NCI-H1048 (cell line): ENCODE data around the gene TMEM135.
"Not testable (repeated sequence)": the region's sequence is repeated elsewhere in the genome, so short reads cannot be mapped to it uniquely, and the experiment has no call there.

Experiments used
- DNase-seq: peaks from one replicate; lab custom pipeline; 2025; lab: John Stamatoyannopoulos, UW

TMEM135 gene

DNA sequence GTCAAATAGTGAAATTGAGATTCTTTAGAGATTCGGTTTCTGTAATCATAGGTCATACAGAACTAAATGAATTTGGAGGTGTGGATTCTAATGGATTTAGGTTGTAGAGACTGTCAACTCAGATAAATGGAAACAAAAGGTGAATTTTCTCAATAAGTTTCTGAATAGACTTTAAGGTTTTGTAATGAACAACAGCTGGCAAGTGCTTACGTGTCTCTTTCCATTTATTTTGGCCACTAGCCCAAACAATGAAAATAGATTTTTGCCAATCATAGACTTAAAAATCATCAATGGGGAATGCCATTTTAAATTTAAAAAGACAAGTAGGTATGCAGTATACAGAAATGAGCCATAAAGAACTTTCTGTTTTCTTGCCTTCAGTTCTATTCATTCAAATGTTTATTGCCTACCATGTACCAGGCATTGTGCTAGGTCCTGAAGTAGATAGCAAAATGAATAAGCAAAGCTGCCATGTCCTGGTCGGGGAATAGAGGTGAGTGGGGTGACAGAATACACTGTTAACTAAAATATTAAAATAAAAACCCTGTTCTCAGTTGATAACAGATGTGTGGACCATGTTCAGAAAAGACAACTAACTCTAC lies 16.9 kb upstream of the TMEM135 start:
- no peak for DNase-seq

DNA sequence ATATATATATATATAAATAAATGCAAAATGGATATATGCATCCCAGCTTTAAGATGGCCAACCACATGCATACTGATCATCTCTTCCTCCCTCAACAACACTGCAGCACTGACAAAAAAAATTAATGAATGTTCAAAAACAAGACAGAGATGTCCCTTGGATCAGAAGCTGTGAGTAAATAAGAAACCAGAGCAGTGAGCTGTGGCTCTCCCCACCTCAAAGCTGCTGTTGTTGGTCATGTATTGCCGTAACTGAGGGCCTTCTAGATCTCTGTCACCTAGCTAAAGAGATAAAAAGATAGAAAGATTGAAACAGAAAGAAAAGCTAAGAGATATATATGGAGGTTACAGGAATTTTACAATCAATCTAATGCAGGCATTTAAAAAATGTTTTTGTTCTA lies 15.5 kb upstream of the TMEM135 start:
- no peak for DNase-seq

DNA sequence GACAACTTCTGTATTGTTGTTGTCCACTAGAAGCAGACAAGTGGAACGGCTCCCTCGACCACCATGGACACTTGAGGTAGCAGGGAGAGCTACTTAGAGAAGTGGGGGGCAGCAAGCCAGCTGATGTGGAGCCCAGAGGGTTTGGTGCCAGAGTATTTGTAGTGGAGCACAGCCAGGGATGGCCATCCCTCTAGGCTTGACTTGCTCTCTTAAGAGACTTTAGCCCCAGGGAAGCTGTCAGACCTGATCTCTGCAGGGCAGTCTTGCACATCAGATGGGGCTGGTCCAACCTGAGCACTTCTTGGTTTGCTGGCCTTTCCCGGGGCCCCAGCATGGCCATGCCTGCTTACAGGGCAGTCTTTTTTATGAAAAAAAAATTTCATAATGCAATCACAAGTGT lies 15.0 kb upstream of the TMEM135 start:
- no peak for DNase-seq

DNA sequence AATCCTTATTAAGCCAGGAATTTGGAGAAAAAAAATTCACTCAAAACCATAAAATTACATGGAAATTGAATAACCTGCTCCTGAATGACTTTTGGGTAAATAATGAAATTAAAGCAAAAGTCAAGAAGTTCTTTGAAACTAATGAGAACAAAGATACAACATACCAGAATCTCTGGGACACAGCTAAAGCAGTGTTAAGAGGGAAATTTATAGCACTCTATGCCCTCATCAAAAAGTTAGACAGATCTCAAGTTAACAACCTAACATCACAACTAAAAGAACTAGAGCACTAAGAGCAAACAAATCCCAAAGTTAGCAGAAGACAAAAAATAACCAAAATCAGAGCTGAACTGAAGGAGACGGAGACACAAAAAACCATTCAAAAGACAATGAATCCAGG lies 11.3 kb upstream of the TMEM135 start:
- not testable (repeated sequence) for DNase-seq

DNA sequence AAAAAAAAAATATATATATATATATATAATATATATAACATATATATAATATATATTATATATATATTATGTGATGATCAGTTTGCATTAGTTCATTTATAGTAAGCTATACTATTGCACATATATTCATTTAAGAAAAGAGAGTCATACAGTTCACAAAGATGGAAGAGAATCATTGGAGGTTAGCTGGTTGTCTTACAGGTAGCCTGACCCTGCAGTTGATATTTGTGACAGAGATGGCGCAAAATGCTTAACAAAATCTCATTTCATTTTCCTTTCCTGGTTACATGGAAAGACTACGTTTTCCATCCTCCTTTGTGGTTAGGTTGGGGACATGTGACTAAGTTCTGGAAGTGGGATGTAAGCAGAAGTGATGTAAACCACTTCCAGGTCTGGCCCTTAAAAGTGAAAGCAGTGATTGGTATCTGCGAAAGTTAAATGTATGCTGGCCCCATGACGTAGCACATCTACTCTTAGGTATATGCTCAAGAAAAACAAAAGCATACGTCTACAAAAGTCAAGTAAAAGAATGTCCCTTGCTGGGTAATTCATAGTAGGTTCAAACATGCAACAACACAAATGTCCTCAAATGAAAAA lies 7.2 kb upstream of the TMEM135 start:
- DNase-seq = no peak

DNA sequence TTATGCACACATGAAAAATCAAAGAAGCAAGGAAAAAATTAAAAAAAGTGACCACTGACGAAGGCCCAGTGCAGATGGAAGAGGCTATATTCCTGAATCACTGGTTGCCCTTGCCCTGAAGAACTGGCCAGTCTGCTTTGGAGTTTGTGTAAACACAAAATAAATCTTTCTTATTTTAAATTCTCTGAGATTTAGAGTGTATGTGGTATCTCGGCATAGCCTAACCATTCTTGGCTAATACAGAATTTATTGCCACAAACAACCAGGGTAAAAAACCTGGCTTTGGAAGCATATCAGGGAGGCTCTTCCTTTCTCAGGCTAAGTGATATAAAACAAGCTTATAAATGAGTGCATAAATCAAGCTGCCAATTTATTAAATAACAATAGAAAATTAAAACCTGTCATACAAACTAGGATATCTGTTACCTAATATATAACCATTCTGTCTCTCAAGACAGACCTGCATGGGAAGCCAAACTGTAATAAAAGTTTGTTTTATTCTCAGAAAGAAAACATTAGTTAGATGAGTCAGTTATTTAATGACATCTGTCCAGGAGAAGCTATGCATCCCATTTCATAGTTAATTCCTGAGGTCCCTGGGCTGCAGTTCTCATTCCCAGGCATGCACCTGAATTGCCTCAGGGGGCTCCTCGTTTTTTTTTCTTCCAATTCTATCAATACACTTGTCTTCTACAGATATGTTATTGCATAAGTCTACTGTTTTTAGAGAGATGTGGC lies 6.1 kb upstream of the TMEM135 start:
- no peak for DNase-seq

DNA sequence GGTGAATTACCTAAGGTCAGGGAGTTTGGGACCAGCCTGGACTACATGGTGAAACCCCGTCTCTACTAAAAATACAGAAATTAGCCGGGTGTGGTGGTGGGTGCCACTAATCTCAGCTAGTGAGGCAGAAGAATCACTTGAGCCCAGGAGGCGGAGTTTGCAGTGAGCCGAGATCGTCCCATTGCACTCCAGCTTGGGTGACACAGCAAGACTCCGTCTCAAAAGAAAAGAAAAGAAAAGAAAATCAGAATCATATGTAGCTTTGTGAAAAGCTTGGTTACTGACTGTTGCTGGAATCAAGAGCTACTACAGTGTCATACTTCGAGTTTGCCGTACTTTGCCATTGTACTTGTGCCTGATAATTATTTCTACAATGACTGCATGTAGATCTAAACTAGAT lies 4.2 kb upstream of the TMEM135 start:
- no peak for DNase-seq

DNA sequence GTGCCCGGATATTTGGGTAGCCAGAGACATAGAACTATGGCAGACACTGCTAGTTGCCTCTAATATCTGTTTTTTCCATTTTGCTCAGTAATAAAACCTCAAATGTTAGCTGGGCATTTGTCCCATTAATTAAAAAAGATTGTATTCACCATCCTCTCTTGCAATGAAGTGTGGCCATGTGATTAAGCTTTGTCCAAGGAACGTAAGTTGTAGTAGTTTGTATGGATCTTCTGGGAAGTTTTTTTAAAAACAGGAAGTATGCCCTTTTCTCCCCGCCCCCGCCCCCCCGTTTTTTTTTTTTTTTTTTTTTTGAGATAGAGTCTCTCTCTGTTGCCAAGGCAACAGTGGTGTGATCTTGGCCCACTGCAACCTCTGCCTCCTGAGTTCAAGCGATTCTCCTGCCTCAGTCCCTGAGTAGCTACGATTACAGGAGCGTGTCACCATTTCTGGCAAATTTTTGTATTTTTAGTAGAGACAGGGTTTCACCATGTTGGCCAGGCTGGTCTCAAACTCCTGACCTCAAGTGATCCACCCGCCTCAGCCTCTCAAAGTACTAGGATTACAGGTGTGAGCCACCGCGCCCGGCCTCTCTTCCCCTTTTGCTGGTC lies 1.7 kb upstream of the TMEM135 start:
- DNase-seq = no peak

DNA sequence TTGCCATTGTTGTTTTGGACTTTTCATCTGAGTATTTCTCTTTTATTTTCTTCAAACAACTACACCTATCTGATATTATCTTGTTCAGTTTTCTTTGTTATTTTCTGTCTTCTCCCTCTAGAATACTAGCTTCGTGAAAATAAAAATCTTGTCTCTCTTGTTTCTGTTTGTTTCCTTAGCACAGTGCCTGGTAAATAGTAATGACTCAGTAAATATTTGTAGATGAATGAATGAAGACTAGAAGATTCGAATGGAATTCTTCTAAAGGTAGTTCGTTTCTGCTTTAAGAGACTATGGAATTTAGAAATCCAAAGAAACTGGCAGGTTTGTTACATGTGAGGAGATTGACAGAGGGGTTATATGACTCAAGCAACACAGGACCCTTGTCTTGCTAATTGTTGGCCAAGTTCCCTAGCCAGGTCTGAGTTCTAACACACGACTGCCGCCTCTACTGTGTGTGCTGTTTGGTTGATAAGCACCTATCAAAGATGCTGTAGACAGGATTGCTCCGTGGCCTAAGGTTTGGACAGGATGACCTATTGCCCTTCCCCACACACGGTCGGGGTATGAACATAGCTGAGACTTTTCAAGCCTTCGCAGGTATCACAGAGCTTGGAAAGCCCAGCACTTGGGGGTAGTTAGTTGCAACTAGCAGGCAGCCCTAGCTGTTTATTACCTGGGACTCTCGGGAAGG lies 831 bp upstream of the TMEM135 start:
- DNase-seq = no peak

DNA sequence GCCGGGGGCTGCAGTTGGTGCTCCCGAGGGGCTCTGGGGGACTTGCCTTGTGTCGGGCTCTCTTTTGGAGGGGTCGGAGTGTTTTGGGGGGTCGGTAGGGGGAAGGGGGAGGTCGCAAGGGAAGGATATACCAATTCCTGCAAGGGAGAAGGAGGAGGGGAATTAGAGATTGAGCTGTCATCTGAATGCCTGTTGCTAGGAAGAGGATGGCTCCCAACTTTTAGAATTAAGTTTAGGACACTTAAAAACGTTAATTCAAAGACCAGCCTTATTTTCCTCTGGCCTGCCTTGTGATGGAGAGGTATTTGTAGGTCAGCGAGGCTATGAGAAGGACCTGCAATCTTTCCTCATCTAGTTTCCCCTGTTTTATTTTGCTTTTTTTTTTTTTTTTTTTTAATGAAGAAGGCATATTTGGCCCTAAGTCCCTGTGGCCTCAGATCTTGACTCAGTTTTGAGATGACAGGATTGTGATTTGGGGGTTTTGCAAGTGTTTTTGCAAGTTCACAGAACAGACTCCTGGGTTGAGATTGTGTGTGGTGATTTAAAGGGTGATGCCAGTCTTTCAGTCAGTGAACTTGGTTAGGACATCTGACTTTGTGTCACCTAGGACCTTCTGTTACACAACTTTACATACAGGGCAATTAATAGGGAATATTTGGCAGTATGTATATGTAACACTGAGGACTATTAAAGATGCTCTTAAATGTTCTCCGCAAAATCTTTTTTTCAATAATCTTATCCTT lies 672 bp downstream of the TMEM135 start:
- DNase-seq = no peak

DNA sequence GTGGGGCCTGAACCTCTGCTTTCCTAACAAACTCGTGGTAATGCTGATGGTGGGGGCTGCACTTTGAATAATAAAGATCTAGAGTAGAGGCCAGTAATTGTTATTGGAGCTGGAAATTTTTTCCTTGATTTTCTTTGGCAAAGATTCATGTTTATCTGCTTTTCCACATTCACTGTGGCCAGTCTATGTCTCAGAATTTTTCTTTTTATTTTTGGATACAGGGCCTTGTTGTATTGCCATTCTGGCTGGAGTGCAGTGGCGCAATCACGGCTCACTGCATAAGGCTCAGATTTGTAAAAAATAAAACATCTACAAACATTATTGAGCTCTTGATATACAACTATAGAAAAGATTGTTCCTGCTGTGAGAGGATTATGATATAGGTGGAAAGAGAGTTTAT lies 1.6 kb downstream of the TMEM135 start:
- no peak for DNase-seq

DNA sequence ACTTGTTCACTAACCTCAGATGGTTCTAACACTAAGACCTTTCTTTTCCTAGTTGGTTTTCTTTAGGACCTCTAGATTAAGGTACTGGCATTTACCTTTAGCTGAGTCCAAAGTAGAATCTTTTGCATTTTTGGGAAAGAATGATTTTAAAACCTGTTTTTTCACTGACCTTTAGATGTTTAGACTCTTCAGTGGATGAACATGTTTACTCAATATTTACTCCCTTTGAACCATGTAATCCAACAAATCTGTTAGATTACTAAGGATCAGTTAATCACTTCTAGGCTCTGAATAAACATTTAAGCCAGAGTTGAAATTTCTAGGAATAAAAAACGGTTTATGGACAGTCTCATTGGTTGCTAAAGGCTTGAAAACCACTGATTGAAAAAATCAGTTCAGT lies 6.2 kb downstream of the TMEM135 start:
- DNase-seq = no peak

DNA sequence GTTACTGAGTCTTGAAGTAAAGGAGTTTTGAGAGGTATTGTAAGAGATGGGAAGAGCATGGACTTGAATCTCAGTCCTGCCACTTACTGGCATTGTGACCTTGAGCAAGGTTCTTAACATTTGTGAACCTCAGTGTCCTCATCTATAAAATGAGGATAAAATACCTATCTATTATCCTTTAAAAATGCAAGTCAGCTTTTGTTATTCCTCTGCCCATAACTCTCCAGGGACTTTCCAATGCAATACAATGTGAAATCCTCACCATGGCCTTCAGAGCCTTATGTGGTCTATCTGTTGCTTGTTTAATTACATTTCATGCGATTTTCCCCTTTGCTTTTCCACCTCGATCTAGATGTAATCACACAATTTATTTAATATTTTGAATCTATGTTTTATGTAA lies 9.1 kb downstream of the TMEM135 start:
- DNase-seq = no peak

DNA sequence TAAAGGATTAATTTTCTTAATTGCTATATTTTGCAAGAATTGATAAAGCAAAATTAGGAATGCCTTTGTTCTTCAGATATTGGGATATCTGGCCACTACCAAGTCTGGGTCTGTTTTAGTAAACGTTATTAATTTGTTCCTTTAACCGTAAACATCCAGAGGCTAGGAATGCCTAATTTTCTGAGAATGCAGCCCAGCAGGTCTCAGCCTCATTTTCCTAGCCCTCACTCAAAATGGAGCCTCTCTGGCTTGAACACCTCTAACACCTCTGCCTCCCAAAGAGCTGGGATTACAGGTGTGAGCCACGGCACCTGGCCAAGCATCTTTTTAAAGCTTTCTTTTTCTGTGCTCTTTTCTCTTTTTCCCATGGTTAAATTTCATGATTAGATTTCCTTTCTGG lies 18.4 kb downstream of the TMEM135 start:
- DNase-seq = no peak

DNA sequence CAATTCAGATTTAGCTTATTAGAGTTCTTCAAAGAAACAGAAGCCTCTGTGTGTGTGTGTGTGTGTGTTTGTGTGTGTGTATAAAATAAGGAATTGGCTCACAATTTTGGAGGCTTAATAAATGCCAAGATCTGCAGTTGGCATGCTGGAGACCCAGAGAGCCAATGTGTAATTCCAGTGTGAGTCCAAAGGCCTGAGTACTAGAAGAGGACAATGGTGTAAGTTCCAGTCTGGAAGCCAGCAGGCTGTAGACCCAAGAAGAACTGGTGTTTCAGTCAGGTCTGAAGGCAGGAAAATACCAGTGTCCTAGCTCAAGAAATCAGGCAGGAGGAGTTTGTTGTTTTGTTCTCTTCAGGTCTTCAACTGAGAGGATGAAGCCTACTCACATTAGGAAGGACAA lies 20.0 kb downstream of the TMEM135 start:
- no peak for DNase-seq

DNA sequence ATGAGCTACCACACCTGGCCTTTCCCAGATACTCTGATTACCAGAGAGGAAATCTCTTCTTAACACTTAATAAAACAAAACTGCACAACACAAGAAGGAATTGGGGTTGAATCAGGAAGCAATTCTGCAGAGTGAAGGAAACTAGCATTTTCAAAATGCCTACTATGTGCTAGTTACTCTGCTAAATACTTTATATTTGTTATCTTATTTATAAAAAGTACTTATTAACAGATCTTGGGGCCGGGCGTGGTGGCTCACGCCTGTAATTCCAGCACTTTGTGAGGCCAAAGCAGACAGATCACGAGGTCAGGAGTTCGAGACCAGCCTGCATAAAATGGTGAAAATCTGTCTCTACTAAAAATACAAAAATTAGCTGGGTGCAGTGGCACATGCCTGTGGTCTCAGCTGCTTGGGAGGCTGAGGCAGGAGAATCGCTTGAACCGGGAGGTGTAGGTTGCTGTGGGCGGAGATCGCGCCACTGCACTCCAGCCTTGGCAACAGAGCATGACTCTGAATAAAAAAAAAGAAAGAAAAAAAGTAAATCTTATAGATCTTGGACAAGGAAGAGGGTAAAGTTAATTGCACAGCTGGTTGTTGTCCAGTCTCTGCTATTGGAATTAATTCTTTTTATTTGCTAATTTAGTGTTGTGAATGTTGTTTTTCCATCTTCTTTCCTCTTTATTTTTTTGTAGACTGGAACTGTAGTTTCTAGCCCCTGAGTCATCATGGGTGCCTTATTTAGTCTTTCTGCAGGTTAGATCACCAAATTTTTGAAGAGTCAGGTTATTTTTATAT lies 22.1 kb downstream of the TMEM135 start:
- no peak for DNase-seq

DNA sequence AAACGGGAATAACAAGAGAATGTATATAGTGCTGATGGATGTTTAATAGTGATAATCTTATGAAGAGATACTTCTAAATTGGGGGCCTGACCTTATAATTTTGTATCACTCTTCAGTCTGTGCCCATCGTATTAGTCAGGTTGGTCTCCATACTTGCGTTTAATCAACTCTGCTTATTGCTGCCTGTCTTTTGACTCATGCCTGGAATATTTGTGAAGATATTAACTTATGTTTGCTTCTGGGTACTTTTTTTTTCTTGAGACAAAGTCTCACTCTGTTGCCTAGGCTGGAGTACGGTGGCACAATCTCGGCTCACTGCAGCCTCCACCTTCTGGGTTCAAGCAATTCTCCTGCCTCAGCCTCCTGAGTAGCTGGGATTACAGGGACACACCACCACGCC lies 24.0 kb downstream of the TMEM135 start:
- no peak for DNase-seq

DNA sequence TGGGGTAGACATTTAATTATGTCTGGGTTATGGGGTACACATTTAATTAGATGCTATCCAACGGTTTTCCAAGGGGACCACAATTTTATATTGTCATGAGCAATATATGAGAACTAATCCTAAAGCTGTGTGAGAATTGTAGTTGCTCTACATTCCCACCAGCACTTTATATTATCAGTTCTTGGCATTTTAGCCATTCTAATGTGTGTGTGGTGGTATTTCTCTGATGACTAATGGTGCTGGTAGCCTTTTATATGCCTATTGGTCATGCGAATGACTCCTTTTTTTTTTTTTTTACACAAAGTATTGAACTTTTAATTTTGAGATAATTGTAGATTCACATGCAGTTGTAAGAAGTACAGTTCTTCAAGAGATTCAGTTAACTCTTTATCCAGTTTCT lies 26.2 kb downstream of the TMEM135 start:
- DNase-seq = no peak

DNA sequence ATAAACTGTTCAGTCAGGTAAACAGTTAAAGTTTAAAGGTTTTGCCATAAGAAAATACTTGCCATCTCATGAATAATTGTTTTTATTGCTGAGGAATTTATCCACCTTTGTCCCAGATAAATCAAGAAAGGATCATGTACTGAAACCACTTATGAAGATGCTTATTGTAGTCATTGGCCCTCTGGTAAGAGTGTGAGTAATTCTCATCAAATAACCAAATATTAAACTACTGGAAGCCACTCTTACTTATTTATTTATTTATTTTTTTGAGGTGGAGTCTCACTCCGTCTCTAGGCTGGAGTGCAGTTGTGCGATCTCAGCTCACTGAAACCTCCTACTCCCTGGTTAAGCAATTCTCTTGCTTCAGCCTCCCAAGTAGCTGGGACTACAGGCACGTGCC lies 35.1 kb downstream of the TMEM135 start:
- DNase-seq = no peak

DNA sequence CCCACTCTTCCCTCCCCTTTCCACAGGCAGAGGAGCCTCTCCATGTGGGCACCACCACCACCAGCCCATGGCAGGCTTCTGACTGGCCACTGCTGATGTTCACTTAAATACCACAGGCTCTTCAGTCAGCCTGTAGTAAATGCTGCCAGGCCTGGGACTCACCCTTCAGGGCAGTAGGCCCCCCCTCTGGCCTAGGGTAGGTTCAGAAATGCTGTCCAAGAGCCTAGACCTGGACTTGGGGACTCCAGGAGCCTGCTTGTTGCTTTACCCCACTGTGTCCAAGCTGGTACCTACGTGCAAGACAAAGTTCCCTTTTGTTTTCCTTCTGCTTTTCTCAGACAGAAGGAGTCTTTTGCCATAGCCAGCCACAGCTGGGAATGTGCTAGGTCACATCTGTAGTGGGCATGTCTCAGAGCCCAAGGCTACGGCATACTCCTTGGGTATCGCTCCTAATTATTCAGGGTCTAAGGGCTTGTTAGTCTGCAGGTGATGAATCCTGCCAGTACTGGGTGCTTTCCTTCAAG lies 38.6 kb downstream of the TMEM135 start:
- no peak for DNase-seq

DNA sequence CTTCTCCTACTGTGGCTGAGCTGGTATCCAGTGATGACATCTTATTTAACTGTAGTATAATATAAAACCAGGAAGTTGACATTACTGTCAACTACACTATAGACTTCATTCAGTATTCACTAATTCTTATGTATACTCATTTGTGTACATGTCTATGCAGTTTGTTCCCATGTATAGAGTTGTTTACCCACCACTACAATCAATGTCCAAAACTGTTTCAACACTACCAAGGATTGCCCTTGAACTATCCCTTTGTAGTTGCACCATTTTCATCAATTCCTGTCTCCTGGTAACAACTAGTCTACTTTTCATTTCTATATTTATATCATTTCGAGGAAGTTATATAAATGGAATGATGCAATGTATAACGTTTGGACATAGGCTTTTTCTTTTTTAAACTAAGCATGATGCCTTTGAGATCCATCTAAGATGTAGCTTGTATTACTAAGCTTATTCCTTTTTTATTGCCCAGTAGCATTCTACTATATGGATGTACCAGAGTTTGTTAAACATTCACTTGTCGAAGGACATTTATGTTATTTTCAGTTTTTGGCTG lies 39.2 kb downstream of the TMEM135 start:
- no peak for DNase-seq
